Measurements from ENCODE around the gene AAR2. TPM values are rescaled to one million over a fixed set of nuclear protein-coding genes. Genes with fewer than 3 reads are reported as not detected.

AAR2 gene
- total RNA-seq, 1 donor from 2014 or later = 51.4 TPM

- Histone ChIP-seq H3K27me3 (no peaks in the 10 kb centered on the region), H3K4me3 (no peak overlapping the region), H3K27ac (no peak overlapping the region), H3K9me3 (no peaks in the 10 kb centered on the region), H3K4me1 (no peaks in the 10 kb centered on the region), H3K36me3 (no peaks in the 10 kb centered on the region)
- no peak for DNase-seq (ENCODE audit: low spot score in 2 of 2)
- TF ChIP-seq CTCF (IDR thresholded peaks at IDR 0.05) = no peak
- intact Hi-C loops (cut with DNase I) = no loop called here
Measured at GRCh38 chr20:36267605-36268381, 31.5 kb downstream of the AAR2 start.

GRCh38 chr20:36268440-36269342 lies 32.4 kb downstream of the AAR2 start:
- H3K4me1 ChIP-seq = no peaks in the 10 kb centered on the region
- H3K4me3 ChIP-seq = no peak overlapping the region
- no peaks in the 10 kb centered on the region for H3K27me3 ChIP-seq
- H3K9me3 ChIP-seq = no peaks in the 10 kb centered on the region
- intact Hi-C loops (cut with DNase I) = no loop called here
- no peak overlapping the region for H3K27ac ChIP-seq
- no peak for DNase-seq (ENCODE audit: low spot score in 2 of 2)
- TF ChIP-seq CTCF (IDR thresholded peaks at IDR 0.05) = no peak
- no peaks in the 10 kb centered on the region for H3K36me3 ChIP-seq

- Histone ChIP-seq H3K27me3 (no peaks in the 10 kb centered on the region), H3K27ac (no peak overlapping the region), H3K4me3 (no peak overlapping the region), H3K9me3 (no peaks in the 10 kb centered on the region), H3K4me1 (no peaks in the 10 kb centered on the region), H3K36me3 (no peaks in the 10 kb centered on the region)
- TF ChIP-seq CTCF (IDR thresholded peaks at IDR 0.05) = no peak
- intact Hi-C loops (cut with DNase I) = no loop called here
- DNase-seq (ENCODE audit: low spot score in 2 of 2) = no peak
Measured at GRCh38 chr20:36269507-36269906, 33.2 kb downstream of the AAR2 start.

GRCh38 chr20:36270744-36271638 lies 34.7 kb downstream of the AAR2 start:
- intact Hi-C loops (cut with DNase I) = no loop called here
- no peaks in the 10 kb centered on the region for H3K27me3 ChIP-seq
- H3K4me1 ChIP-seq = no peaks in the 10 kb centered on the region
- H3K4me3 ChIP-seq = no peak overlapping the region
- H3K36me3 ChIP-seq = no peaks in the 10 kb centered on the region
- H3K27ac ChIP-seq = no peak overlapping the region
- no peak for DNase-seq (ENCODE audit: low spot score in 2 of 2)
- TF ChIP-seq CTCF (IDR thresholded peaks at IDR 0.05) = no peak
- no peaks in the 10 kb centered on the region for H3K9me3 ChIP-seq

Data from ascending aorta (tissue), 2 donors.